Lung (tissue), 12 donors: ENCODE measurements around the gene GRM8. TPM values are rescaled to one million over a fixed set of nuclear protein-coding genes. Genes with fewer than 3 reads are reported as not detected.

ENCODE experiments used
- ATAC-seq: fragments of 200-7000 bp; cut with Tn5 transposase; one replicate; pipeline ENCODE4 v1.9.1; 2020; ENCODE audit warnings: moderate number of reproducible peaks; ENCODE audit not compliant: insufficient read depth, low FRiP score
- DNase-seq, 3 donors: peaks; one replicate each; pipeline ENCODE4 v3.0.0-alpha.2; 2013 to 2017
- H3K27ac ChIP-seq, 2 donors: one replicate each; pipeline ENCODE4 v1.5.1; 2013; ENCODE audit warnings: mild to moderate bottlenecking in 2 of 2, moderate library complexity in 2 of 2, control low read depth in 1 of 2, inconsistent platforms in 1 of 2, low read depth in 1 of 2, low read length in 1 of 2
- H3K27me3 ChIP-seq, 3 donors: one replicate each; pipeline ENCODE4 v1.5.1; 2013; ENCODE audit warnings: low read length in 2 of 3; ENCODE audit not compliant: control insufficient read depth in 3 of 3, insufficient read depth in 3 of 3
- H3K36me3 ChIP-seq, 4 donors: one replicate each; pipeline ENCODE4 v1.5.1; 2013; ENCODE audit warnings: low read length in 4 of 4, mild to moderate bottlenecking in 1 of 4, moderate library complexity in 1 of 4; ENCODE audit not compliant: control insufficient read depth in 4 of 4, insufficient read depth in 4 of 4
- H3K4me1 ChIP-seq, 5 donors: one replicate each; pipeline ENCODE4 v1.5.1; 2013; ENCODE audit warnings: low read length in 5 of 5, mild to moderate bottlenecking in 2 of 5, moderate library complexity in 1 of 5; ENCODE audit not compliant: control insufficient read depth in 5 of 5, insufficient read depth in 5 of 5
- H3K4me3 ChIP-seq: one replicate; pipeline ENCODE4 v1.5.1; 2013; ENCODE audit warnings: mild to moderate bottlenecking, control low read depth, moderate library complexity
- H3K9ac ChIP-seq, 2 donors: one replicate each; pipeline ENCODE4 v1.5.1; 2013; ENCODE audit warnings: low read length in 2 of 2, control low read depth in 1 of 2; ENCODE audit not compliant: insufficient read depth in 1 of 2
- H3K9me3 ChIP-seq, 4 donors: one replicate each; pipeline ENCODE4 v1.5.1; 2013; ENCODE audit warnings: low read length in 3 of 4, mild to moderate bottlenecking in 1 of 4, moderate library complexity in 1 of 4; ENCODE audit not compliant: control insufficient read depth in 4 of 4, insufficient read depth in 3 of 4
- WGBS, 2 donors: extraction: QIAGEN DNeasy Blood & Tissue Kit; methylation state at CpG; one replicate each; pipeline ENCODE4 v1.1.7; 2013; 5-methylcytosine and 5-hydroxymethylcytosine counted together
- polyA plus RNA-seq, 2 donors: library from polyadenylated mRNA; stranded (reverse); fragments of 200-250 nt; gene quantifications; one replicate each; pipeline ENCODE4 v1.2.1, GENCODE V29; 2013
- total RNA-seq, 2 donors: library from RNA; depleted of rRNA in 1 of 2; stranded (reverse); fragments of >200 nt in 1 of 2; gene quantifications; one replicate each; pipeline ENCODE4 v1.2.1, GENCODE V29; 2014 to 2021
- TF ChIP-seq, protein P1 (sequence below): IDR thresholded peaks from 2 replicates; pipeline ENCODE4 v1.5.1; 2012; ENCODE audit warnings: mild to moderate bottlenecking; ENCODE audit errors: control extremely low read depth, extremely low read depth
- donor health status: control.
- donor health status: control.
- donor health status: Bipolar disorder and iron deficiency.
- donor health status: healthy.
- donor health status: DM: yes; HTN: yes; CAD: no.

The GRM8 gene
- total and polyA plus RNA-seq, 4 donors, result 0.01 to 0.83 (median 0.24) TPM; not detected in 1

DNA sequence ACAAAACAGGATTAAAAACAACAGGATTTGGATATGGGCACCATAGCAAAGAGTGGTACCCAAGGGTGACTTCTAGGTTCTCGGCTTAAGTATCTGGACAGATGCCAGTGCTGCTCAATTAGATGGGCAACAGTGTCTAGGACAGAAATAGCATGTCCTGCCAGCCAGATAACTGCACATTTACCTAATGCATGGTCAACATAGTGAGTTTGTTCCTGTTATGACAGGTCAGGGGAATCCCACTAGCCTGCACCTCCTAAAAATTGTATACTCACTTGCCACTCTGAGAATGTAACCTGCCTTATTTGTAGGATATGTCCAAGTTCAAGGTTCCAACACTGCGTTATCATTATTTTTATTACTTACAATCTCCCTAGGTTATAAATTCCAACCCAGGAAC, 471.7 kb downstream of the GRM8 start:
- Histone ChIP-seq H3K27me3 (no peaks in the 10 kb centered on the region), H3K9ac (no peak overlapping the region), H3K4me3 (no peak overlapping the region), H3K9me3 (no peaks in the 10 kb centered on the region), H3K27ac (no peak overlapping the region), H3K4me1 (no peaks in the 10 kb centered on the region), H3K36me3 (no peaks in the 10 kb centered on the region)
- no peak for DNase-seq
- WGBS, 2 donors, result 92 to 96% methylated on average over 2 of the region's 2 CpGs
- ATAC-seq, result no peak
- TF ChIP-seq, protein P1, sequence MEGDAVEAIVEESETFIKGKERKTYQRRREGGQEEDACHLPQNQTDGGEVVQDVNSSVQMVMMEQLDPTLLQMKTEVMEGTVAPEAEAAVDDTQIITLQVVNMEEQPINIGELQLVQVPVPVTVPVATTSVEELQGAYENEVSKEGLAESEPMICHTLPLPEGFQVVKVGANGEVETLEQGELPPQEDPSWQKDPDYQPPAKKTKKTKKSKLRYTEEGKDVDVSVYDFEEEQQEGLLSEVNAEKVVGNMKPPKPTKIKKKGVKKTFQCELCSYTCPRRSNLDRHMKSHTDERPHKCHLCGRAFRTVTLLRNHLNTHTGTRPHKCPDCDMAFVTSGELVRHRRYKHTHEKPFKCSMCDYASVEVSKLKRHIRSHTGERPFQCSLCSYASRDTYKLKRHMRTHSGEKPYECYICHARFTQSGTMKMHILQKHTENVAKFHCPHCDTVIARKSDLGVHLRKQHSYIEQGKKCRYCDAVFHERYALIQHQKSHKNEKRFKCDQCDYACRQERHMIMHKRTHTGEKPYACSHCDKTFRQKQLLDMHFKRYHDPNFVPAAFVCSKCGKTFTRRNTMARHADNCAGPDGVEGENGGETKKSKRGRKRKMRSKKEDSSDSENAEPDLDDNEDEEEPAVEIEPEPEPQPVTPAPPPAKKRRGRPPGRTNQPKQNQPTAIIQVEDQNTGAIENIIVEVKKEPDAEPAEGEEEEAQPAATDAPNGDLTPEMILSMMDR, result no peak

GRCh38 chr7:126778101-126778500, 474.6 kb downstream of the GRM8 start:
- Histone ChIP-seq H3K9me3 (no peaks in the 10 kb centered on the region), H3K36me3 (no peaks in the 10 kb centered on the region), H3K4me3 (no peak overlapping the region), H3K27me3 (no peaks in the 10 kb centered on the region), H3K27ac (no peak overlapping the region), H3K4me1 (no peaks in the 10 kb centered on the region), H3K9ac (no peak overlapping the region)
- WGBS, 2 donors, result 67 to 82% methylated on average over 1 of the region's 1 CpG
- TF ChIP-seq, protein P1, result no peak
- no peak for ATAC-seq
- DNase-seq, result no peak

DNA sequence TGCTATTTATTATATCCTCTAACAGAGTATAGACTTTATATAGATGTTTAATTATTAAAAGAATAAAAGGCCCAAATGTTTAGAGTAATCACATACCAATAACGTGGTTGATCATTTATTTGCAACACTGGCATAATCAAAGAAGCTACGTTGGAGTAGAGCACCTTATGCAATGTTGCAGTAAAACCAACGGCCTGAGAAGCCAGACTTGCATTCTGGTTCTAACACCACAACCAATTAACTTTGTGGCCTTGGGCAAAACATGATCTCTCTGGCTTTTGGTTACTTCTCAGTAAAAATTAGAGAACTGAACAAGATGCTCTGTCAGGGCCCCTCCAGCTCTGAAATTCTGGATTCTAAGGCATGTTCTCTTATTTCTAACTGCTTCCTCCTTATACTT, 476.2 kb downstream of the GRM8 start:
- Histone ChIP-seq H3K27me3 (no peaks in the 10 kb centered on the region), H3K9ac (no peak overlapping the region), H3K36me3 (no peaks in the 10 kb centered on the region), H3K9me3 (no peaks in the 10 kb centered on the region), H3K27ac (no peak overlapping the region), H3K4me1 (no peaks in the 10 kb centered on the region), H3K4me3 (no peak overlapping the region)
- WGBS, 2 donors, result 77 to 80% methylated on average over 3 of the region's 3 CpGs
- TF ChIP-seq, protein P1, result no peak
- ATAC-seq, result no peak
- DNase-seq, result no peak

DNA sequence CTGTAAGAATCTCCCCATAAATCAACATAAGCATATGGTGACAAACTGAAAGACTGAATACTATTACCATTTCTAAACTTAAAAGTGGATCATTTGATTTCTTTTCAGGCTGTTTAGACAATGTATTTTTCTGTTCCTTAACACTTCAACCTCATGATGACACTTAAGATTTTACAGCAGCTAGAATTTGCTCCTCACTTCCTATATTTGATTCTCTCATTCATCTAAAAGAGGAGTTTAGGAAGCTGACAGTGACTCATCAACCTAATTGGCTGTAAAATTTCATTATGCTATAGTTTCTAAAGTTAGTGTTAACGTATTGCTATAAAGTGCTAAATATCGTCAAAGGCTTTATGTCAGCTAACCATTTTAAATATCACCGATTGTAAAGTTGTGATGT, 478.7 kb downstream of the GRM8 start:
- DNase-seq (no peak), ATAC-seq (no peak)
- 91 to 93% methylated on average over 3 of the region's 3 CpGs for WGBS, 2 donors
- H3K4me3 ChIP-seq, result no peak overlapping the region
- no peaks in the 10 kb centered on the region for H3K27me3 ChIP-seq
- no peaks in the 10 kb centered on the region for H3K36me3 ChIP-seq
- H3K9ac ChIP-seq, result no peak overlapping the region
- no peaks in the 10 kb centered on the region for H3K4me1 ChIP-seq
- TF ChIP-seq, protein P1, result no peak
- H3K27ac ChIP-seq, result no peak overlapping the region
- H3K9me3 ChIP-seq, result no peaks in the 10 kb centered on the region
